ENCODE results near the gene ALKAL2.
"Not testable (repeated sequence)": the region's sequence is repeated elsewhere in the genome, so short reads cannot be mapped to it uniquely, and the experiment has no call there.

ALKAL2 gene

GRCh38 chr2:287911-288757 lies at the start of gene ALKAL2:
Gene ALKAL2 (minus strand): TSS chr2:288091. CDS start chr2:287835, 256 bp downstream.
- DNase-seq = no peak

- DNase-seq = not testable (repeated sequence)
Measured at GRCh38 chr2:336949-337348, 49.1 kb upstream of the ALKAL2 start.

- no peak for DNase-seq
Measured at GRCh38 chr2:336360-336759, 48.5 kb upstream of the ALKAL2 start.

GRCh38 chr2:332592-332991 lies 44.7 kb upstream of the ALKAL2 start:
- DNase-seq = no peak

- no peak for DNase-seq
Measured at GRCh38 chr2:328761-329160, 40.9 kb upstream of the ALKAL2 start.

GRCh38 chr2:323035-323434 lies 35.1 kb upstream of the ALKAL2 start:
- DNase-seq = no peak

- DNase-seq = no peak
Measured at GRCh38 chr2:322326-322725, 34.4 kb upstream of the ALKAL2 start.

- DNase-seq = no peak
Measured at GRCh38 chr2:320561-320960, 32.7 kb upstream of the ALKAL2 start.

- peak in 1 of 2 donors; percentile 9 for DNase-seq
Measured at GRCh38 chr2:319059-319600, 31.2 kb upstream of the ALKAL2 start.

GRCh38 chr2:317501-318424 lies 29.9 kb upstream of the ALKAL2 start:
- peak; percentile 20 to 42 for DNase-seq

GRCh38 chr2:316381-316780 lies 28.5 kb upstream of the ALKAL2 start:
- DNase-seq = no peak

- not testable (repeated sequence) for DNase-seq
Measured at GRCh38 chr2:315925-316324, 28.0 kb upstream of the ALKAL2 start.

GRCh38 chr2:314561-315336 lies 26.9 kb upstream of the ALKAL2 start:
- DNase-seq = no peak

- DNase-seq = no peak
Measured at GRCh38 chr2:313991-314390, 26.1 kb upstream of the ALKAL2 start.

GRCh38 chr2:310994-311393 lies 23.1 kb upstream of the ALKAL2 start:
- no peak for DNase-seq

GRCh38 chr2:309954-310510 lies 22.1 kb upstream of the ALKAL2 start:
- DNase-seq = no peak

GRCh38 chr2:309148-309953 lies 21.5 kb upstream of the ALKAL2 start:
- no peak for DNase-seq

GRCh38 chr2:305366-305765 lies 17.5 kb upstream of the ALKAL2 start:
- DNase-seq = no peak

- DNase-seq = no peak
Measured at GRCh38 chr2:296354-296753, 8.5 kb upstream of the ALKAL2 start.

- DNase-seq = no peak
Measured at GRCh38 chr2:295090-295489, 7.2 kb upstream of the ALKAL2 start.

GRCh38 chr2:290090-290722 lies 2.3 kb upstream of the ALKAL2 start:
- peak; percentile 46 to 59 for DNase-seq

All from stimulated activated CD4-positive, alpha-beta T cell treated with anti-CD3 and anti-CD28 coated beads, Interleukin-2, amount 100 ng/mL, for 24 hours (primary cell).